ENCODE measurements around the gene ITPRIPL2.

GRCh38 chr16:19133600-19133999, 19.8 kb downstream of the ITPRIPL2 start:
- TF ChIP-seq CTCF (conservative IDR thresholded peaks at IDR 0.05) (no peak), ZFX (IDR thresholded peaks at IDR 0.05) (no peak)
